ENCODE measurements around the gene GNG7. TPM values are rescaled to one million over a fixed set of nuclear protein-coding genes. Genes with fewer than 3 reads are reported as not detected.
"Not testable (repeated sequence)": the region's sequence is repeated elsewhere in the genome, so short reads cannot be mapped to it uniquely, and the experiment has no call there.

GNG7 gene
- total RNA-seq, 1 donor from 2014 or later: 0.14 TPM

DNA sequence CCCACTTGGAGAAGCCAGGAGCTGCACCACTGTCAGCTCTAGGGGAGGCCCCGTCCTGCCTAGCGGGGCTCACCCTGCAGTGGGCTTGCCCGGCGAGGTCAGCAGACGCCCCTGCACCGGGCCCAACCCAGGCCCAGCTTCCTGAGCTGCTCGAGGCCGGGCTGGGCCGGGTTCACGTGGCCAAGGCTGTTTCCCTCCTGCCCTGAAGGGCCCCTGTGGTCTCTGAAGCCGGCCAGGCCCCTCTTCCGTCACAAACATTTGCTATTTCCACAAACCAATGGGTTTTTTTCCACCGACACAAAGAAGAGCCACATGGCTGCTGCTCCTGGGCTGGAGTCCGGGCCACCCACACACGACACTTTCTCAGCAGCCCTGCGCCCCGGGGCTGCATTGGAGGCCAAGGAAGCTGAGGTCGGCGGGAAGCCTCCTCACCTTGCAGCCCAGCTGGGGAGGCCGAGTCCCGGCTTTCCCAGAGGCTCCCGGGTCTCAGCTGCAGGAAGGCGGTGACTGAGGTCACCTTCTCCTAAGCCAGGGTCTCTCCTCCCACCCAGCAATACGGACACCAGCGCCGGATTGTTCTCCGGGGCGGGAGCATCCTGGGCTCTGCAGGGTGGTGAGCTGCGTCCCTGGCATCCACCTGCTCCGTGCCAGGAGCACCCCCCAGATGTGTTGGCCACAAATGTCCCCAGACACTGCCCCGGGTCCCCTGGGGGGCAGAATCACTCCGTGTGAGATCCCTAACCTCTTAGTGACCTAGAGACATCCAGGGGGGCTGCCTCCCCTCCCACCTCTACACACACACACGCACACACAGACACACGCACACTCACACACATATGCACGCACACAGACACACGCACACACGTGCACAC lies 146.0 kb downstream of the GNG7 start:
- intact Hi-C loops (cut with micrococcal nuclease): loop anchor here (10.0 kb wide), 1 partner anchor 58 kb away; no protein-coding TSS in a partner anchor

DNA sequence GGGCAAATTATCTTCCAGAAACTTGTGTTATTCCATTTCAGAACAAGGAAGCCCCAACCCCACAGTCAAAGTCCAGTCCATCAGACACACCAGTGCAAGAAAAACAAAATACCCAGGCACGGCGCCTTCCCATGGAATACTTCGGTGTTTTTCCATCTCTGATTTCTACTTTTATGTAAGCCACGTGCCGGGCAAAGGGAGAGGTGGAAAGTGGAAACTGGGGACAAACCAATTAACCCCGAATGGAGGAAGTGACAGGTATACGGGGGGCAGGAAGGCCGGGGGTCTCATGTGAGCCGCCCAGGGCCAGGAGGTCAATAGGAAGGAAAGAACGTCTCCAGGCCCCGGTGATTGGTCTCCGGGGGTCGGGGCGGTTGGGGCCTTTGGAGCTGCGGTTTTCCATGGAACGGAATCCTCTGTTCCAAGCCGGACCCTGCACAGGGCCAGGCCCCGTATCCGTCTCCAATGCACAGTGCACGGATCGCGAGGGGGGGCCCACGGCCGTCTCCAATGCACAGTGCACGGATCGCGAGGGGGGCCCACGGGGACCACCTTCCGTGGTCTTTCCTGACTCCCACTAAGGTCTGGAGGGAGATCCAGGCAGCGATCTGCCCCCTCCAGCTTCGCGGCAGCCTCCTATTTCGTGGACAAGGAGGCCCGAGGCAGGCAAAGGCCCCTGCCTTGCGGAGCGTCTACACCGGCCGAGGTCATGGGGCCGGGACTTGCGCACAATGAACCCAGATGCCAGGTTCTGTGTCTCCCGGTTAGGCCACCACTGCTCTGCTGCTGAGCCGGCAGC lies 146.9 kb downstream of the GNG7 start:
- intact Hi-C loops (cut with micrococcal nuclease): loop anchor here (10.0 kb wide), 1 partner anchor 59 kb away; no protein-coding TSS in a partner anchor

DNA sequence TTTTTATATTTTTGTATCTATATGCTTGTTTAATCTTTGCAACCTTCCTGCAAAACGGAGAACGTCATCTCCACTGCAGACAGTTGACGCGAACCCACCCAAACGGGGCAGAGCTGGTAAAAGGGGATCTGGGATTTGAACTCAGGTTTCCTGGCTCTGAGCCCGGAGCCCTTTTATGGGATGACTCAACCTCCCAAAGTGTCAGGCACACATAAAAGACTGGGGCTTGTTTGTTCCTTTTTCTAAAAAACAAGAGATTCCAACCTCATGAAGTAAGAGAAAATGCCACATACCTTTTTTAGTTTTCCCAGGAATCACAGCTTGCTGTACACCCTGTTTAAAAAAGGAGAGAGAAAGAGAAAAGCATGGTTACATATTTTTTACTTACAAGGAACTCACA lies 147.6 kb downstream of the GNG7 start:
- intact Hi-C loops (cut with micrococcal nuclease): loop anchor here (10.0 kb wide), 1 partner anchor 60 kb away; no protein-coding TSS in a partner anchor

DNA sequence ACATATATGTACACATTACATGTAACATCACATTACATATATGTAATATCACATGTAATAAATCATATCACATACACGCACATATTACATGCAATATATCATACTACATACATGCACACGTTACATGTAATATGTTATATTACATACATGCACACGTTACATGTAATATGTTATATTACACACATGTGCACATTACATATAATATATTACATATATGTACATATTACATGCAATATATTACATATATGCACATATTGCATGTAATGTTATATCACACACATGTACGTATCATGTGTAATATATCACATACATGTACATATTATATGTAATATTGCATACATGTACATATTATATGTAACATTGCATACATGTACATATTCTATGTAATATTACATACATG lies 149.0 kb downstream of the GNG7 start:
- intact Hi-C loops (cut with micrococcal nuclease): loop anchor here (1.0 to 10.0 kb wide), 3 partner anchors 9 to 77 kb away; partner anchors contain the start of gene GADD45B

DNA sequence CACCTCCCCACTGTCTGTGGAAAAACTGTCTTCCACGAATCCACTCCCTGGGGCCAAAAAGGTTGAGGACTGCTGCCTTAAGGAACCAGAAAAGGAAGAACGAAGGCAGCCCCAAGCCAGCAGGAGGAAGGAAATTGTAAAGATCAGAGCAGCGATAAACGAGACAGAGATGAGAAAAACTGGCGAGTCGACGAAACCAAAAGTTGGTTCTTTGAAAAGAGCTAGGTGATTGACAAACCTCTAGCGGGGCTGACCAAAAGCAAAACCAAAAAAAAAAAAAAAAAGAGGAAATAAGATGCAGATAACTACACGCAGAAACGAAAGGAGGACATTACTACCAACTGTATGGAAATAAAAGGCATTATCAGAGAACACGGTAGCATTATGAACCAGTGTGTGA lies 149.6 kb downstream of the GNG7 start:
- intact Hi-C loops (cut with micrococcal nuclease): loop anchor here (1.0 to 10.0 kb wide), 3 partner anchors 9 to 77 kb away; partner anchors contain the start of gene GADD45B

DNA sequence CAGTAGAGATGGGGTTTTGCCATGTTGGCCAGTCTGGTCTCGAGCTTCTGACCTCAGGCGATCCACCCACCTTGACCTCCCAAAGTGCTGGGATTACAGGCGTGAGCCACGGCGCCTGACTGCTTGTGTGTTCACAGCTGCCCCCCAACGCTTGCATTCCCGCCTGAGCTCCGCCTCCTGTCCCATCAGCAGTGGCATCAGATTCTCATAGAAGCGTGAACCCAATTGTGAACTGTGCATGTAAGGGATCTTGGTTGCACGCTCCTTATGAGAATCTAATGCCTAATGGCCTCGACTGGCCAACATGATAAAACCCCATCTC lies 150.7 kb downstream of the GNG7 start:
- intact Hi-C loops (cut with micrococcal nuclease): loop anchor here (10.0 kb wide), 1 partner anchor 63 kb away; no protein-coding TSS in a partner anchor

DNA sequence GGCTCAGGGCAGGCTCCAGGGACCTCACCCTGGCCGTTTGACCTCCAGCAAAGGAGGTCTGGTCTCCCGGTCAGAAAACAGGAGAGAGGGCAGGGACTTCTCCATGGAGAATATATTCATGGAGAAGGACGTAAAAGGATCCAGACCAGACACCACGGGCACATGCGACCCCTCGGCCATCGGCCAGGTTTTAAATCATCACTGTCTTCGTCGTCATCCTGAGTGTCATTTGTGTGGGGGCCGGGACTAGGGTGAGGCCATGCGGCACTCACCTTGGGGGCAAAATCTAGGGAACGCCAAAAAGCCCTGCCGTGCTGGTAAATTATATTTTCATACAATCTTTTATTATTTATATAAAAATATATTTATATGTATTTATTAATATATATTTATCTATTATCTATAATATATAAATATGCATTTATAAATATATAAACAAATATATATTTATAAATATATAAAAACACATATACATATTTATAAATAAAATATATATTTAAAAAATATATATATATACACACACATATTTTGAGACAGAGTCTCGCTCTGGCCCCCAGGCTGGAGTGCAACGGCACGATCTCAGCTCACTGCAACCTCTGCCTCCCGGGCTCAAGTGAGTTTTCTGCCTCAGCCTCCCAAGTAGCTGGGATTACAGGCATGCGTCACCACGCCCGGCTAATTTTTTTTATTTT lies 151.2 kb downstream of the GNG7 start:
- intact Hi-C loops (cut with micrococcal nuclease): loop anchor here (10.0 kb wide), 1 partner anchor 63 kb away; no protein-coding TSS in a partner anchor

DNA sequence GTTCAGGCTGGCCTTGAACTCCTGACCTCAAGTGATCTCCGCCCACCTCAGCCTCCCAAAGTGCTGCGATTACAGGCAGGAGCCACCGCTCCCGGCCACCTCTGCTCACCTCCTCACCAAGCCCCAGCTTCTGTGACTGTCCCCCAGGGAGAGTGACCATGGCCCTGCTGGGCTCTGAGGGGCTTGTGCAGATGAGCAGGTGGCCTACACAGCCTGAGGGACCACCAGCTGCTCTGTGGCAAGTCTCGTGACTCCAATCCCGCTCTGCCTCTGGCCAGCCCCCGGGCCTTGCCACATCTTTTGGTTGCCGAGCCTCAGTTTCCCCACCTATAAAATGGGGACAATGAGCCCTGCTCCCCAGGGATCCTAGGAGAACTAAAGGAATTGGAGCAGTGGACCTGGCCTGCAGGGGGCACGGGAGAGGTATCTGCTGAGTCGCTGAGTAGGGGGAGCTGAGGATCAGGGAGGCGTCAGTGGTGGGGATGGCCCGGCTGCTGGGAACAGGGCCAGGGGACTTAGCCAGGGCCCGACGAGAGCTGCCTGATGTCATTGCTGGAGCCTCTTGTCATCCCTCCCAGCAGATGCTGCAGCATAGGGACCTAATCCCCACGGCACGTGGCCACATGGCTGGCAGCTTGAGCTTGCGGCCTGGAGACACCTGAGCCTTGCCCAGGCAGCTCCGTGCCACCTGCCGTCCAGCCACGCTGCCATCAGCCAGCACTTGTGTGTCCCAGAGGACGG lies 151.9 kb downstream of the GNG7 start:
- intact Hi-C loops (cut with micrococcal nuclease): loop anchor here (10.0 kb wide), 1 partner anchor 64 kb away; no protein-coding TSS in a partner anchor

DNA sequence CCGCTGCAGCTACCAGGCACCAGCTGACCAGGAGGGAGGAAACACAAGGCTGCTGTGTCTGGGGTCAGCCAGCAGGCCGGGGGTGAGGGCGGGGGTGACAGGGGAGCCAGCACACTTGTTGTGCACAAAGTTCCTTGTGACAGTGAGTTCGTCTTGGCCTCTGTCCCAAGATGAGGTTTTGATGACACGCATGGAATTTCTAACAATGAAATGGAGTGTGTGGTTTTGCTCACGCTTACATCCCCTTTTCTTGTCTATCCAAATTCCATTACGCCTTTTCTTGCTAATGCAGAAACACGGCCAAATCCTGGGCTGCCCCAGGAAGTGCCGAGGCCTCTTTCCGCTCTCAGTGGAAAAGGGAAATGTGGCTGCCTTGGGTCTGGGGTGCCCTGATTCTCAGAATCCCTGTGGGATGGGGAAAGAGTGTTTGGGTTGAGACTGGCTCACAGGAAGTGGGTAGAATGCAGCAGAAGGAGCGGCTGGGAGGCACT lies 152.7 kb downstream of the GNG7 start:
- intact Hi-C loops (cut with micrococcal nuclease): loop anchor here (10.0 kb wide), 1 partner anchor 65 kb away; no protein-coding TSS in a partner anchor

DNA sequence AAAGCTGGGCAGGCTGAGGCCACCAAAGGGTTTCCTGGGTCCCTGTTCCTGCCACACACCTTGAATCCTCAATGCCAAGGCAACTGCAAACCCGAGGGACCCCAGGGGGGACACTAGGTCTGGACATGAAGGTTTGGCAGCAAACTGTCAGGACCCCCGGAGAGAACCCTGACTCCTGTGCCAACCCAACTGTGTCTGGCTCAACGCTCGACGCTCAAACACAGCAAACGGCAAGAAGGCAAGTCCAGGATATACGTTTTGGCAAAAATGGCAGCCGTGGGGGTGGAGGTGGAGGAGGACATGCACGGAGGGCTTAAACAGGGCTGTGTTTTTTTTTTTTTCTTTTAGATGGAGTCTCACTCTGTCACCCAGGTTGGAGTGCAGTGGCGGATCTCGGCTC lies 153.5 kb downstream of the GNG7 start:
- intact Hi-C loops (cut with micrococcal nuclease): no loop called here

DNA sequence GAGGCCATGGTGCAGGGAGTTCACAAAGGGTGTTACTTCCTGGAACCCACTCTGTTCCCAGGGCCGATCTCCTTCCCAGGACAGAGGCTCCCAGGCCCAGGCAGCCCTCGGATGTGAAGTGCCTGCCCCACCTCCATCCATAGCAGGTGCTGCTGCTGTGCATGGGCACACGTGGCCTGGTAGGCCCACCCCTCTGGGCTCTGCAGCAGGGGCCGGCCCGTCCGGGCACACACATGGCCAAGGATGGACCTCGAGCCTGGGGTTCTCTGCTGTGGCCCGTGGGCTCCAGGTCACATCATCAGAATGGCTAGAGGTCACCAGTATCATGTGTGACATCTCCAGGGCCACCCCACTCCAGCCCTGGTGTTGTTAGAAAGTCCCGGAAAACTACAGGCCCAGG lies 154.8 kb downstream of the GNG7 start:
- intact Hi-C loops (cut with micrococcal nuclease): no loop called here

DNA sequence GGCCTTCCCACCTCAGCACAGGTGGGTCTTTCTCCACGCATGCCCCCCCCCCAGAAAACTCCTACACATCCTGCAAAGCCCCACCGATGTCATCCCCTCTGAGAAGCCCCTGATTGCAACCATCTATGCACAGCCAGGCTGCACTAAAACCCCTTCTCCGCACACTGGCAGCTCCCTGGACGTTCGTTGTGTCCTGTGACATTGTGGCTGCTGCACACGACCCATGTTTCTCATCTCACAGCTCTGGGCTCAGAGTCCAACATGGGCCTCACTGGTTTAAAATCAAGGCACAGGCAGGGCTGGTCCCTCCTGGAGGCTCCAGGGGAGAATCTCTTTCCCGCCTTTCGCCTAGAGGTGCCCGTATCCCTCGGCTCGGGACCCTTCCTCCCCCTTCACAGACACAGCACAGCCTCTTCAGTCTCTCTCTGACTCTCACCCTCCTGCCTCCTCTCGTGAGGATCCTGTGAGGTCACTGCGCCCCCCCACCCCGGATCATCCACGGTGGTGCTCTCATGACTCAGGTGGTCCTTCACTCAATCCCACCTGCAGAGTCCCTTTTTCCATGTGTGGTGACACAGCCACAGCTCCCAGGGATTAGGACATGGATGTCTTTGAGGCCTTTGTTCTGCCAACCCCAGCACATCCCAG lies 155.3 kb downstream of the GNG7 start:
- intact Hi-C loops (cut with micrococcal nuclease): no loop called here

DNA sequence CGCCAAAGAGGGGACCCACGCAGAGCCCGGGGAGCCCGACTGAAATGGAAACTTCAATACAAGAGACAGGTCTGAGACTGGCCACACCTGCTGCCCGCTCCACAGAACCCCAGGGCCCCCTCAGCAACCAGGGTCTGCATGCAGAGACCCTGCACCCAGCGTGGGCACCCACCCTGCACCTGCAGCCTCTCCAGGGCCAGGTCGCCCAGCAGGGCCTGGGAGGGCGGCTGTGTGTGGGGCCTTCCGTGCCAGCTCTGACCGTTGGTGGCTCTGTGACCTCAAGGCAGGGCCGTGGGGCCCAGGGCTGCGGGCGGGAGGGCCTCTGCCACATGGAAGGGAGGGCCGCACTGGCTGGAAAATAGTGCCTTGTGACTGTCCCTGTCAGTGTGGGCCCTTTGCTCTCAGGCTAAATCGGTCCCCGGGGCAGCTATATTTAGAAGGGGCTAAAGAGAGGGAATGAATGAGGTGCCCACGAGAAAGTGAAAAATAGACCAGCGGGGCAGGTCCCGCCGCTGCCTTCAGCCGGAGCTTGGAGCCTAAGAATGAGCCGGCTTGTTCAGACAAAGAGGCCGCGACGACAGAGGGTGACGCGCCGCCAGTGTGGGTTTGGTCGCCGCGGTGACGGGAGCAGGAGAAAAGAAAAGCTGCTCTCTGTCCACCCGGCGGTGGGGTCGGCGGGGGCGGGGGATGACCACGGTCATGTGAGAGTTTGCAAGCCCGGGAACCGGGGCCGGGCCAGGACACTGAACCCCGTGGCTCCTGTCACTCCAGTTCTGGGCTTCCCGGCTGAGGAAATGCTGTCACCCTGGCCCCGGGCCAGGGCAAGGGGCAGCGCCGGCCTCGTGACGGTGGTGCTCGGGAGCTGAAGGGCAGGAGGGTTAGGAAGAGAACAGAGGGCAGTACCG lies 156.1 kb downstream of the GNG7 start:
- intact Hi-C loops (cut with micrococcal nuclease): no loop called here

DNA sequence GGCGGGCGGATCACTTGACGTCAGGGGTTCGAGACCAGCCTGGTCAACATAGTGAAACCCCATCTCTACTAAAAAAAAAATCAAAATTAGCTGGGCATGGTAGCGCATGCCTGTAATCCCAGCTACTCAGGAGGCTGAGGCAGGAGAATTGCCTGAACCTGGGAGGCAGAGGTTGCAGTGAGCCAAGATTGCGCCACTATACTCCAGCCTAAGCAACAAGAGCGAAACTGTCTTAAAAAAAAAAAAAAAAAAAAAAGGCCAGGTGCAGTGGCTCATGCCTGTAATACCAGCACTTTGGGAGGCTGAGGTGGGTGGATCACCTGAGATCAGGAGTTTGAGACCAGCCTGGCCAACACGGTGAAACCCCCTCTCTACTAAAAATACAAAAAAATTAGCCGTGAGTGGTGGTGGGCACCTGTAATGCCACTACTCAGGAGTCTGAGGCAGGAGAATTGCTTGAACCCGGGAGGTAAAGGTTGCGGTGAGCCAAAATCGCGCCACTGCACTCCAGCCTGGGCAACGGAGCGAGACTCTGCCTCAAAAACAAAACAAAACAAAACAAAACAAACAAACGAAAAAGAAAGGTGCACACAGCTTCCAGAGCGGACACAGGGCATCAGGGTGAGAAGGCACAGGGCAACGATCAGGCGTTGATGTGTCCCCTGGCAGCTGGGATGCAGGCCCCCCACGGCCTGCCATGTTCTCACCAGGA lies 156.9 kb downstream of the GNG7 start:
- intact Hi-C loops (cut with micrococcal nuclease): not testable (repeated sequence)

DNA sequence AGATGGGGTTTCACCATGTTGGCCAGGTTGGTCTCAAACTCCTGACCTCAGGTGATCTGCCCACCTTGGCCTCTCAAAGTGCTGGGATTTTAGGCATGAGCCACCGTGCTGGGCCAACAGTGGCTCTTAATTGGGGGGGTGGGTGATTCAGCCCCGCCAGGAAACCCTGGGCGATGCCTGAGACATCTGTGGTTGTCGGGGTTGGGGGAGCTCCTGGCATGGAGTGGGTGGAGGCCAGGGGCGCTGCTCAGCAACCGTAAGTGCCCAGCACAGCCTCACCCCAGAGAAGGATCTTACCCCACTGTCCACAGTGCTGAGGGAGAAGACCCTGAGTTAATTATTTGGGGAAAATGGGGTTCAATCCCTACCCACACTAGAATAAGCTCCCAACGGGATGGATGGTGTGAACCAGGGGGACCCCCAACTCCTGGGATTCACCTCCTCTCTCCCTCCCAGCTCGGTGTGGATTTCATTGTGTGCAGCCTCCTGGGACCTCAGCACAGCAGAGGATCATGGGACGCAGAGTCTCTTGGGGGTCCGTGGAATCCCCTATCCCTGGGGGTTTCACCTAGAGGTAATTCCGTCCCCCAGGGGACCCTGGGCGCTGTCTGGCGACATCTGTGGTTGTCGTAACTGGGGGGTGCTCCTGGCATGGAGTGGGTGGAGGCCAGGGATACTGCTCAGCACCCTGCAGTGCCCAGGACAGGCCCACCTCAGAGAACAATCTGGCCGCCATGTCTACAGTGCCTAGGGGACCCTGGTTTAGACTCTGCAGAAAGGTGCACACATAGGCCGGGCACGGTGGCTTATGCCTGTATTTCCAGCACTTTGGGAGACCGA lies 157.7 kb downstream of the GNG7 start:
- intact Hi-C loops (cut with micrococcal nuclease): loop anchor here (5.0 kb wide), 1 partner anchor 42 kb away; no protein-coding TSS in a partner anchor

DNA sequence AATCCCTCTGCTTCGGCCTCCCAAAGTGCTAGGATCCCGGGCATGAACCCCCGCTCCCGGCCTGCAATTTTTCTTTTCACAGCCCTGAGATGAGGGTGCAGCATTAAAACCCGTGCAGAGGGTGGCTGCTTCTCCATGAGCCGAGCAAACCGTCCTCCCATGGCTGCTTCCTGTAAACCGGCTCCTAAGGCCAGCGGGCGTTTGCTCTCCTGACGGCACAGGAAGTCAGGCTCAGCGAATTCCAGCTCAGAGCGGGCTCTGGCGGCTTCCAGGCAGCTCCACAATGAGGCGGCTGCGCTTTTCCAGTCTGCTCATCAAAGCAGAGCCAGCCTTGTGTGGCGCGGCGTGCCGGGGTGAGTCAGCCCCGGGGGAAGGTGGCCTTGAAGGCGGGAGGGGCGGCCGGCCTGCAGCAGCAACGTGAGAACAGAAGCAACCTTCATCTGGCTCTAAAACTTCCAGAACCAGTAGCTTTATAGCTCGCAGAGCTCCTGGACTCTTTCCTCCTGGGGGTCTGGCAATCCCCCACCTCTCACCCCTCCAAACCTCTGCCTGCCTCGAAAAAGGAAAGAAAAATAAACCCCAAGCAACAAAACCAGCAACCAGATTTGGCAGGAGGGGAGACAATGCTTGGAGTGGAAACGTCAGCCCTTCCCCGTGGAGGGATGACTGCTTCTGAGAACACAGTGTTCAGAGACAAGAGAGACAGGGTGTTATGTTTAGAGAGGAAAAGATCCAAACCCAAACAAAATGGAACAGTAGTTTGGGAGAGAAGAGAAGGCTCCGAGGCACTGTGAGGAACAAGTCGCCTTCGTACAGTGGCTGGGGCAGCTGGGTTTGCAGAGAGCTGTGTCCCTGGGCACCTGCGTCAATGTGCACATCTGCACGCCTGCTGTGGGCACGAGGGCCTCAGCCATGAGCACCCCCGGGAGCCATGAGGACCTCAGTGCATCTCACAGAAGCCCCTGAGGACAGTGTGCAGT lies 158.7 kb downstream of the GNG7 start:
- intact Hi-C loops (cut with micrococcal nuclease): loop anchor here (5.0 kb wide), 1 partner anchor 41 kb away; no protein-coding TSS in a partner anchor
